Neural progenitor cell (in vitro differentiated cells): ENCODE data around the gene NKAIN2.
"Not testable (repeated sequence)": the region's sequence is repeated elsewhere in the genome, so short reads cannot be mapped to it uniquely, and the experiment has no call there.

Experiments used
- EZH2 ChIP-seq: fragments of 200-600 bp; sonication (generic); IDR thresholded peaks from 2 replicates; pipeline ENCODE4 v1.6.1; 2017; ENCODE audit warnings: antibody characterized with exemption, mild to moderate bottlenecking, moderate library complexity
- TF ChIP-seq, protein P1 (sequence below): fragments of 200-600 bp; sonication (generic); IDR thresholded peaks from 2 replicates; pipeline ENCODE4 v1.5.1; 2017; ENCODE audit warnings: antibody characterized with exemption, mild to moderate bottlenecking

DNA sequence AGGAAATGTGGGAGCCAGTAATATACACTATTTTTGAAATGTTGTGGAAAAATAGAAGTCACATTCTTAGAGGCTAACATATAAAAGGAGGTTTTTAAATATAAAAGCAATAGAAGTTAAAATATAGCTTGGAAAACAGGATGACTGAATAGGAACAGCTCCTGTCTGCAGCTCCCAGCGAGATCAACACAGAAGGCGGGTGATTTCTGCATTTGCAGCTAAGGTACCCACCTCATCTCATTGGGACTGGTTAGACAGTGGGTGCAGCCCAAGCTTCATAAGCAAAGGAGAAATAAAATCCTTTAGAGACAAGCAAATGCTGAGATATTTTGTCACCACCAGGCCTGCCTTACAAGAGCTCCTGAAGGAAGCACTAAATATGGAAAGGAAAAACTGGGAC, 434.7 kb downstream of the NKAIN2 start:
- TF ChIP-seq, protein P1, sequence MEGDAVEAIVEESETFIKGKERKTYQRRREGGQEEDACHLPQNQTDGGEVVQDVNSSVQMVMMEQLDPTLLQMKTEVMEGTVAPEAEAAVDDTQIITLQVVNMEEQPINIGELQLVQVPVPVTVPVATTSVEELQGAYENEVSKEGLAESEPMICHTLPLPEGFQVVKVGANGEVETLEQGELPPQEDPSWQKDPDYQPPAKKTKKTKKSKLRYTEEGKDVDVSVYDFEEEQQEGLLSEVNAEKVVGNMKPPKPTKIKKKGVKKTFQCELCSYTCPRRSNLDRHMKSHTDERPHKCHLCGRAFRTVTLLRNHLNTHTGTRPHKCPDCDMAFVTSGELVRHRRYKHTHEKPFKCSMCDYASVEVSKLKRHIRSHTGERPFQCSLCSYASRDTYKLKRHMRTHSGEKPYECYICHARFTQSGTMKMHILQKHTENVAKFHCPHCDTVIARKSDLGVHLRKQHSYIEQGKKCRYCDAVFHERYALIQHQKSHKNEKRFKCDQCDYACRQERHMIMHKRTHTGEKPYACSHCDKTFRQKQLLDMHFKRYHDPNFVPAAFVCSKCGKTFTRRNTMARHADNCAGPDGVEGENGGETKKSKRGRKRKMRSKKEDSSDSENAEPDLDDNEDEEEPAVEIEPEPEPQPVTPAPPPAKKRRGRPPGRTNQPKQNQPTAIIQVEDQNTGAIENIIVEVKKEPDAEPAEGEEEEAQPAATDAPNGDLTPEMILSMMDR: not testable (repeated sequence)
- not testable (repeated sequence) for TF ChIP-seq EZH2
